Lower lobe of right lung (tissue), 2 donors: ENCODE data around the gene CEACAM18. TPM values are rescaled to one million over a fixed set of nuclear protein-coding genes. Genes with fewer than 3 reads are reported as not detected.

ENCODE experiments used
- ATAC-seq, 2 donors: fragments of 200-7000 bp; cut with Tn5 transposase; one replicate each; pipeline ENCODE4 v1.9.1; 2020 to 2022; ENCODE audit warnings: mild to moderate bottlenecking in 2 of 2, moderate library complexity in 2 of 2
- DNase-seq: peaks from one replicate; pipeline ENCODE4 v3.0.0-alpha.2; 2020
- H3K27ac ChIP-seq: fragments of 200-600 bp; one replicate; pipeline ENCODE4 v1.8.0; 2022
- H3K27me3 ChIP-seq: fragments of 200-600 bp; one replicate; pipeline ENCODE4 v1.8.0; 2022; ENCODE audit warnings: low read depth
- H3K36me3 ChIP-seq: fragments of 200-600 bp; one replicate; pipeline ENCODE4 v1.8.0; 2022; ENCODE audit warnings: mild to moderate bottlenecking
- H3K4me1 ChIP-seq: fragments of 200-600 bp; one replicate; pipeline ENCODE4 v1.8.0; 2022
- H3K4me3 ChIP-seq: fragments of 200-600 bp; one replicate; pipeline ENCODE4 v1.8.0; 2022; ENCODE audit warnings: mild to moderate bottlenecking
- H3K9me3 ChIP-seq: fragments of 200-600 bp; one replicate; pipeline ENCODE4 v1.8.0; 2022
- CTCF ChIP-seq: fragments of 200-600 bp; IDR thresholded peaks from one replicate; pipeline ENCODE4 v1.8.0; 2022; ENCODE audit warnings: antibody characterized with exemption, mild to moderate bottlenecking
- intact Hi-C: fragments of 100-400 bp; cut with DNase I; formaldehyde crosslinking; loops from one replicate; pipeline ENCODE4 v1.11.0; 2022
- total RNA-seq: library from RNA; stranded (reverse); fragmentation: NEBNext Ultra II Directional; extraction: Animal tissue kit (Norgen Biotek cat#: 25700); gene quantifications from one replicate; pipeline ENCODE4 v1.2.1, GENCODE V29; 2021
- donor health status: DM: no; HTN: yes; CAD: no; lungs with severe emphysema.

The CEACAM18 gene
- total RNA-seq, 1 donor from 2014 or later, result not detected

- H3K9me3 ChIP-seq, result no peaks in the 10 kb centered on the region
- no peaks in the 10 kb centered on the region for H3K36me3 ChIP-seq
- TF ChIP-seq CTCF, result no peak
- no peak overlapping the region for H3K4me3 ChIP-seq
- peaks cover 16% of the 10 kb centered on the region for H3K27me3 ChIP-seq
- no peaks in the 10 kb centered on the region for H3K4me1 ChIP-seq
- intact Hi-C loops, result no loop called here
- H3K27ac ChIP-seq, result no peak overlapping the region
- ATAC-seq, result no peak
- no peak for DNase-seq
Observed at GRCh38 chr19:51466723-51467122, 11.6 kb upstream of the CEACAM18 start.

- DNase-seq, result no peak
- Histone ChIP-seq H3K36me3 (no peaks in the 10 kb centered on the region), H3K27ac (no peak overlapping the region)
Observed at GRCh38 chr19:51467864-51468544, 10.3 kb upstream of the CEACAM18 start.

GRCh38 chr19:51468545-51468920 lies 9.8 kb upstream of the CEACAM18 start:
- H3K9me3 ChIP-seq, result no peaks in the 10 kb centered on the region
- no peak overlapping the region for H3K27ac ChIP-seq
- TF ChIP-seq CTCF, result no peak
- no peaks in the 10 kb centered on the region for H3K4me1 ChIP-seq
- no peak overlapping the region for H3K4me3 ChIP-seq
- no peaks in the 10 kb centered on the region for H3K36me3 ChIP-seq
- no peak for DNase-seq
- no peaks in the 10 kb centered on the region for H3K27me3 ChIP-seq
- intact Hi-C loops, result no loop called here
- ATAC-seq, result no peak

More at GRCh38 chr19:51467864-51468544, 10.3 kb upstream of the CEACAM18 start:
- intact Hi-C loops, result no loop called here
- H3K27me3 ChIP-seq, result peaks cover 4% of the 10 kb centered on the region
- H3K4me1 ChIP-seq, result no peaks in the 10 kb centered on the region
- ATAC-seq, result no peak
- H3K4me3 ChIP-seq, result no peak overlapping the region
- no peaks in the 10 kb centered on the region for H3K9me3 ChIP-seq
- no peak for TF ChIP-seq CTCF

- Histone ChIP-seq H3K9me3 (no peaks in the 10 kb centered on the region), H3K27me3 (no peaks in the 10 kb centered on the region), H3K4me1 (no peaks in the 10 kb centered on the region), H3K36me3 (no peaks in the 10 kb centered on the region), H3K4me3 (no peak overlapping the region), H3K27ac (no peak overlapping the region)
- DNase-seq (no peak), ATAC-seq (no peak)
- no peak for TF ChIP-seq CTCF
- intact Hi-C loops, result no loop called here
Observed at GRCh38 chr19:51469162-51469561, 9.2 kb upstream of the CEACAM18 start.

- ATAC-seq (no peak), DNase-seq (no peak)
- H3K4me1 ChIP-seq, result no peaks in the 10 kb centered on the region
- intact Hi-C loops, result no loop called here
- no peak for TF ChIP-seq CTCF
- H3K27me3 ChIP-seq, result no peaks in the 10 kb centered on the region
- H3K4me3 ChIP-seq, result no peak overlapping the region
- no peaks in the 10 kb centered on the region for H3K9me3 ChIP-seq
- no peaks in the 10 kb centered on the region for H3K36me3 ChIP-seq
- H3K27ac ChIP-seq, result no peak overlapping the region
Observed at GRCh38 chr19:51469629-51470028, 8.7 kb upstream of the CEACAM18 start.
